HUES6 (cell line): ENCODE data around the gene BANP.
A peak's percentile ranks its signal among the peaks of the same experiment; 100 is the strongest.
"Not testable (repeated sequence)": the region's sequence is repeated elsewhere in the genome, so short reads cannot be mapped to it uniquely, and the experiment has no call there.

Source experiments
- H3K27ac ChIP-seq: 2 replicates; pipeline ENCODE4 v1.7.0; 2013; ENCODE audit warnings: low read depth, mild to moderate bottlenecking, low read length, inconsistent platforms
- H3K27me3 ChIP-seq: 2 replicates; pipeline ENCODE4 v1.6.1; 2013; ENCODE audit warnings: low read length; ENCODE audit not compliant: control insufficient read depth, insufficient read depth
- H3K36me3 ChIP-seq: 2 replicates; pipeline ENCODE4 v1.6.1; 2013; ENCODE audit warnings: low read length; ENCODE audit not compliant: control insufficient read depth, insufficient read depth
- H3K4me1 ChIP-seq: 2 replicates; pipeline ENCODE4 v1.6.1; 2013; ENCODE audit warnings: low read length; ENCODE audit not compliant: control insufficient read depth, insufficient read depth
- H3K4me3 ChIP-seq: 2 replicates; pipeline ENCODE4 v1.5.1; 2013; ENCODE audit warnings: low read depth, low read length
- H3K9ac ChIP-seq: one replicate; pipeline ENCODE4 v1.6.1; 2013; ENCODE audit warnings: mild to moderate bottlenecking, low read length
- H3K9me3 ChIP-seq: 2 replicates; pipeline ENCODE4 v1.6.1; 2013; ENCODE audit warnings: low read depth, low read length; ENCODE audit not compliant: control insufficient read depth, insufficient read depth

Gene BANP

GRCh38 chr16:88094900-88095299 lies 143.7 kb downstream of the BANP start:
- H3K36me3 ChIP-seq, H3K4me1 ChIP-seq, H3K27ac ChIP-seq, H3K27me3 ChIP-seq, H3K4me3 ChIP-seq, H3K9ac ChIP-seq: not testable (repeated sequence)
- H3K9me3 ChIP-seq: peaks cover 25% of the 10 kb centered on the region

- not testable (repeated sequence) for H3K9ac ChIP-seq, H3K4me1 ChIP-seq, H3K27ac ChIP-seq, H3K4me3 ChIP-seq, H3K36me3 ChIP-seq
- peaks cover 25% of the 10 kb centered on the region for H3K9me3 ChIP-seq
- H3K27me3 ChIP-seq: peaks cover 14% of the 10 kb centered on the region; the same call in 1 of the 2 replicates
These were observed 145.4 kb downstream of the BANP start for GRCh38 chr16:88096659-88097058.

- H3K4me3 ChIP-seq, H3K36me3 ChIP-seq, H3K27ac ChIP-seq, H3K9ac ChIP-seq, H3K4me1 ChIP-seq: not testable (repeated sequence)
- Histone ChIP-seq H3K27me3 (peaks cover 14% of the 10 kb centered on the region; the same call in 1 of the 2 replicates), H3K9me3 (peaks cover 25% of the 10 kb centered on the region)
These were observed 147.7 kb downstream of the BANP start for GRCh38 chr16:88098731-88099562.

GRCh38 chr16:88099563-88099890 lies 148.3 kb downstream of the BANP start:
- no peaks in the 10 kb centered on the region; the same call in 1 of the 2 replicates for H3K4me1 ChIP-seq
- H3K9ac ChIP-seq: no peak overlapping the region
- peaks cover 14% of the 10 kb centered on the region; the same call in 1 of the 2 replicates for H3K27me3 ChIP-seq
- peaks cover 25% of the 10 kb centered on the region for H3K9me3 ChIP-seq
- H3K27ac ChIP-seq: no peak overlapping the region
- no peak overlapping the region for H3K4me3 ChIP-seq
- H3K36me3 ChIP-seq: no peaks in the 10 kb centered on the region

GRCh38 chr16:88099956-88100355 lies 148.7 kb downstream of the BANP start:
- Histone ChIP-seq H3K9me3 (peaks cover 23% of the 10 kb centered on the region), H3K27me3 (peaks cover 14% of the 10 kb centered on the region; the same call in 1 of the 2 replicates)
- not testable (repeated sequence) for H3K9ac ChIP-seq, H3K4me3 ChIP-seq, H3K36me3 ChIP-seq, H3K27ac ChIP-seq, H3K4me1 ChIP-seq

- H3K36me3 ChIP-seq, H3K27ac ChIP-seq, H3K9ac ChIP-seq, H3K4me1 ChIP-seq: not testable (repeated sequence)
- H3K9me3 ChIP-seq: peaks cover 19% of the 10 kb centered on the region
- H3K4me3 ChIP-seq: peak overlapping the region; percentile 17; the same call in 1 of the 2 replicates
- peaks cover 14% of the 10 kb centered on the region; the same call in 1 of the 2 replicates for H3K27me3 ChIP-seq
These were observed 149.8 kb downstream of the BANP start for GRCh38 chr16:88100801-88101622.

- not testable (repeated sequence) for H3K36me3 ChIP-seq, H3K27ac ChIP-seq, H3K9ac ChIP-seq, H3K4me1 ChIP-seq, H3K4me3 ChIP-seq
- H3K27me3 ChIP-seq: peaks cover 14% of the 10 kb centered on the region; the same call in 1 of the 2 replicates
- H3K9me3 ChIP-seq: peaks cover 15% of the 10 kb centered on the region
These were observed 150.4 kb downstream of the BANP start for GRCh38 chr16:88101623-88102105.

- no peaks in the 10 kb centered on the region; the same call in 1 of the 2 replicates for H3K4me1 ChIP-seq
- H3K4me3 ChIP-seq: no peak overlapping the region
- H3K27ac ChIP-seq: no peak overlapping the region
- peaks cover 14% of the 10 kb centered on the region; the same call in 1 of the 2 replicates for H3K27me3 ChIP-seq
- H3K36me3 ChIP-seq: no peaks in the 10 kb centered on the region
- peaks cover 11% of the 10 kb centered on the region; the same call in 1 of the 2 replicates for H3K9me3 ChIP-seq
- H3K9ac ChIP-seq: no peak overlapping the region
These were observed 151.4 kb downstream of the BANP start for GRCh38 chr16:88102597-88102996.

GRCh38 chr16:88103011-88103410 lies 151.8 kb downstream of the BANP start:
- no peaks in the 10 kb centered on the region for H3K36me3 ChIP-seq
- peaks cover 8% of the 10 kb centered on the region; the same call in 1 of the 2 replicates for H3K9me3 ChIP-seq
- no peak overlapping the region for H3K4me3 ChIP-seq
- no peak overlapping the region for H3K27ac ChIP-seq
- no peaks in the 10 kb centered on the region; the same call in 1 of the 2 replicates for H3K4me1 ChIP-seq
- no peak overlapping the region for H3K9ac ChIP-seq
- H3K27me3 ChIP-seq: peaks cover 14% of the 10 kb centered on the region; the same call in 1 of the 2 replicates

- H3K9me3 ChIP-seq: peaks cover 5% of the 10 kb centered on the region; the same call in 1 of the 2 replicates
- H3K27ac ChIP-seq: no peak overlapping the region
- no peaks in the 10 kb centered on the region; the same call in 1 of the 2 replicates for H3K4me1 ChIP-seq
- no peak overlapping the region for H3K4me3 ChIP-seq
- peaks cover 14% of the 10 kb centered on the region; the same call in 1 of the 2 replicates for H3K27me3 ChIP-seq
- H3K9ac ChIP-seq: no peak overlapping the region
- H3K36me3 ChIP-seq: no peaks in the 10 kb centered on the region
These were observed 152.5 kb downstream of the BANP start for GRCh38 chr16:88103581-88104188.
